ENCODE results near the gene KCTD20.
A peak's percentile ranks its signal among the peaks of the same experiment; 100 is the strongest.

The KCTD20 gene

GRCh38 chr6:36418558-36418957, 24.2 kb upstream of the KCTD20 start:
- no peak overlapping the region for H3K4me3 ChIP-seq (ENCODE audit: low read depth, low read length)
- no peak for DNase-seq (ENCODE audit: low read depth)
- TF ChIP-seq, protein P1, sequence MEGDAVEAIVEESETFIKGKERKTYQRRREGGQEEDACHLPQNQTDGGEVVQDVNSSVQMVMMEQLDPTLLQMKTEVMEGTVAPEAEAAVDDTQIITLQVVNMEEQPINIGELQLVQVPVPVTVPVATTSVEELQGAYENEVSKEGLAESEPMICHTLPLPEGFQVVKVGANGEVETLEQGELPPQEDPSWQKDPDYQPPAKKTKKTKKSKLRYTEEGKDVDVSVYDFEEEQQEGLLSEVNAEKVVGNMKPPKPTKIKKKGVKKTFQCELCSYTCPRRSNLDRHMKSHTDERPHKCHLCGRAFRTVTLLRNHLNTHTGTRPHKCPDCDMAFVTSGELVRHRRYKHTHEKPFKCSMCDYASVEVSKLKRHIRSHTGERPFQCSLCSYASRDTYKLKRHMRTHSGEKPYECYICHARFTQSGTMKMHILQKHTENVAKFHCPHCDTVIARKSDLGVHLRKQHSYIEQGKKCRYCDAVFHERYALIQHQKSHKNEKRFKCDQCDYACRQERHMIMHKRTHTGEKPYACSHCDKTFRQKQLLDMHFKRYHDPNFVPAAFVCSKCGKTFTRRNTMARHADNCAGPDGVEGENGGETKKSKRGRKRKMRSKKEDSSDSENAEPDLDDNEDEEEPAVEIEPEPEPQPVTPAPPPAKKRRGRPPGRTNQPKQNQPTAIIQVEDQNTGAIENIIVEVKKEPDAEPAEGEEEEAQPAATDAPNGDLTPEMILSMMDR (IDR thresholded peaks at IDR 0.05; ENCODE audit: control insufficient read depth, extremely low read depth, insufficient read depth), result no peak

- TF ChIP-seq, protein P1 (IDR thresholded peaks at IDR 0.05; ENCODE audit: control insufficient read depth, extremely low read depth, insufficient read depth), result no peak
- no peak overlapping the region for H3K4me3 ChIP-seq (ENCODE audit: low read depth, low read length)
- no peak for DNase-seq (ENCODE audit: low read depth)
These were observed 23.5 kb upstream of the KCTD20 start for GRCh38 chr6:36419310-36419709.

DNA sequence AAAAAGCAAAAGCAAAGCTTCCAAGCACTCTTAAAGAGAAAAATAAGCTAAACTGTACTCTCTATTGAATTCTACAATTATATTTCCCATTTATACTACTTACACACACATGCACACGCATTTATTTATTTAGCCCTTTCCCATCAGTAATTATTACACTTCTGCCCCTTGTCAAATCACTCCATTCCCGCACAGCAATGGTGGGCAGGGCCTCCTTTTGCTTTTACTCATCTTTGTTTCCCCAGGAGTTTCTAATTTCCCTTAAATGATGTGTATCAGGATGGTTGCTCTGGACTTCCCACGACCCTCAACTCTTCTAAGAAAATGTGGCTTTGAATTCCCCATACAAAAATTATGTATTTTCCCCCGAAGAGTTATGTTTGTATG, 20.1 kb upstream of the KCTD20 start:
- no peak for DNase-seq (ENCODE audit: low read depth)
- TF ChIP-seq, protein P1 (IDR thresholded peaks at IDR 0.05; ENCODE audit: control insufficient read depth, extremely low read depth, insufficient read depth), result no peak
- peak overlapping the region; percentile 56 for H3K4me3 ChIP-seq (ENCODE audit: low read depth, low read length)

DNA sequence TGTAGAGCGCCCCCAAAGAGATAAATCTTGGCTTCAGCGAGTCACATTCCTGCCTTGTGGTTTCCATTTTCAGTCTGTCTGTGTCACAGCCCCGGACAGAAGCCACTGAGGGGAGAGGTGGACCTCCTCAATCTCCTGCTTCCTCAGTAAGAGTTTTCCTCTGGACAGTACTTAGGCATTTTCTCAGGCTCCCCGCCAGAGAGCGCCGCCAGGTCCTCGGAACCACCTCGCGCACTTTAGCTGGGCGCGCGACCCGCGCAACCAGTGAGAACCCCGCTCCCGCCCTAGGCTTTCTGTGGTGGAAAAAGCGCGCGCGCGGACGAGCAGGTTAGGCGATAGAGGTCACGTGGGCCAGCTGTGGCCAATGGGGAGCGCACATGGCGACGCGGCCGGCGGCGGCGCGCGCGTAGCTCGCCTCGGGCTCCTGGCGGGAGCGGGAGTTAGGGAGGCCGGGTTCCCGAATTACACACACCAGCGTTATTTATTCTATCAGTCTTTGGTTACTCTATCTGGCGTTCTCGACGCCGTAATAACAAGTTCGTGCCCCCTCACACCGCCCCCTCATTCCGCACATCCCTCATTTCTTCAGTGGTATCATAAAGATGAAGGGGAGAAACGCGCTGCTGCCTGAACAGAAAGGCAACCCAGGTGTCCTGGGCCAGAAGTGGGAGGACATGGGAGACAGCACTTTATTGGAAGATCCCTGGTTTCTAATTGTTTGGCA, 19.5 kb upstream of the KCTD20 start:
- DNase-seq (ENCODE audit: low read depth), result peak; percentile 93
- TF ChIP-seq, protein P1 (IDR thresholded peaks at IDR 0.05; ENCODE audit: control insufficient read depth, extremely low read depth, insufficient read depth), result peak; percentile 80
- H3K4me3 ChIP-seq (ENCODE audit: low read depth, low read length), result peak overlapping the region; percentile 56

DNA sequence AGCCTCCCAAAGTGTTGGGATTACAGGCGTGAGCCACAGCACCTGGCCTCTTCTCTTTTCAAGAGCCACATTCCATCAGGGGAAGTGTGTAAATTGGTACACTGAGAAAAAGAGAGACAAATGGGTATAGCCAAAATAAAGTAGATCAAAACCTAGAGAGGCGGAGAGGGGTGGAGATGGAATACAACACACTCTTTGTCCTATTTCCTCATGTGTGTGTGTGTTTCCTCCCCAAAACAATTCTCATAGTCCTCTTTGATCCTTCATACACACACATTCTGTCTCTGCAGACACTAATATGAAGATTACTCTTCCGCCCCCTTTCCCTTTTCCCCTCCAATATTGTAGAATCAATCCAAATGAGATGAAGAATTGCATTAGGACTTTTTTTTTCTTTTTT, 16.2 kb upstream of the KCTD20 start:
- TF ChIP-seq, protein P1 (IDR thresholded peaks at IDR 0.05; ENCODE audit: control insufficient read depth, extremely low read depth, insufficient read depth), result no peak
- H3K4me3 ChIP-seq (ENCODE audit: low read depth, low read length), result no peak overlapping the region
- no peak for DNase-seq (ENCODE audit: low read depth)

GRCh38 chr6:36428911-36429310, 13.9 kb upstream of the KCTD20 start:
- no peak for DNase-seq (ENCODE audit: low read depth)
- no peak overlapping the region for H3K4me3 ChIP-seq (ENCODE audit: low read depth, low read length)
- TF ChIP-seq, protein P1 (IDR thresholded peaks at IDR 0.05; ENCODE audit: control insufficient read depth, extremely low read depth, insufficient read depth), result peak; percentile 37

GRCh38 chr6:36430351-36430750, 12.4 kb upstream of the KCTD20 start:
- TF ChIP-seq, protein P1 (IDR thresholded peaks at IDR 0.05; ENCODE audit: control insufficient read depth, extremely low read depth, insufficient read depth), result no peak
- H3K4me3 ChIP-seq (ENCODE audit: low read depth, low read length), result no peak overlapping the region
- no peak for DNase-seq (ENCODE audit: low read depth)

Data from LNCaP clone FGC (cell line).